GM19468 (cell line): ENCODE measurements around the gene AJAP1.
"Not testable (repeated sequence)": the region's sequence is repeated elsewhere in the genome, so short reads cannot be mapped to it uniquely, and the experiment has no call there.

Experiments
- ATAC-seq: cut with Tn5 transposase; IDR thresholded peaks from one replicate; pipeline ENCODE4 v1.9.1; 2021; ENCODE audit warnings: mild to moderate bottlenecking, moderate library complexity, moderate number of reproducible peaks; ENCODE audit not compliant: unreplicated experiment; ENCODE audit errors: extremely low read depth

Gene AJAP1

GRCh38 chr1:4653796-4654725 lies at the start of gene AJAP1:
AJAP1 (plus strand) TSS chr1:4654609; CDS start chr1:4655426, 817 bp downstream.
- no peak for ATAC-seq

- no peak for ATAC-seq
Measured at GRCh38 chr1:4605158-4605557, 49.3 kb upstream of the AJAP1 start.

GRCh38 chr1:4611563-4612341 lies 42.7 kb upstream of the AJAP1 start:
- no peak for ATAC-seq

GRCh38 chr1:4612991-4613390 lies 41.4 kb upstream of the AJAP1 start:
- ATAC-seq = no peak

DNA sequence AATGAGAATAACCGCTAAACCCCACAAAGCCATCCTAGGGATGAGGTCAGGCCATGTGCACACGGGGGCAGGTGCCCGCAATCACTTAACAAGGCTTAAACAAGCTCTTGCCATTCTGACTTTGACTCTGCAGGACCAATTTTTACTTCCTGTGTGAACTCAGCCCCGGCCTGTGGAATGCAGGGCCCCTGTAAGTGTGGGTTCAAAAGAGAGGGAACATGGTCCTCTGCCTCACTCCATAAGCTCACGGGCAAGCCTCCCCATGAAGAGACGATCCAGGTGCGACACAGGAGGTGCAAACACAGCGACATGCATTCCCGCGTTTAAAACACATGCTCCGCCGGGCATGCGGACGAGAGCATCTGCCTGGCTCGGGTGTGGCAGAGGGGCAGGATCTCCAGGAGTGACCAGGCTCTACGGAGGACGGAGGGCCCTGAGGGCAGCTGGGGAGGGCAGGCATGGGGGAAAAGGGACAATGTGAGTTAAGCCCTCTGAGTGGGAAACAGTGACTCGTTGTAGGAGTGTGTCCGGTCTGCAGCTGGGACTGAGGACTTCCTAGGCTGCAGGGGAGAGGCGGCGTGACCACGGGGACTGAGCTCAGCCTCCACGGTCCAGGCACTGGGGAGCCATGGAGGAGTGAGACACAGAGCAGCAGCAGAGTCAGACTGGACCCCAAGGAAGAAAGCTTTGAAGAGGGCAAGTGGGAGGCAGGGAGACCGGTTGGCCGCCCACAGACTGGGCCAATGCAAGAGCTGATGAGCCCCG lies 40.6 kb upstream of the AJAP1 start:
- ATAC-seq = no peak

GRCh38 chr1:4614371-4615137 lies 39.9 kb upstream of the AJAP1 start:
- no peak for ATAC-seq

DNA sequence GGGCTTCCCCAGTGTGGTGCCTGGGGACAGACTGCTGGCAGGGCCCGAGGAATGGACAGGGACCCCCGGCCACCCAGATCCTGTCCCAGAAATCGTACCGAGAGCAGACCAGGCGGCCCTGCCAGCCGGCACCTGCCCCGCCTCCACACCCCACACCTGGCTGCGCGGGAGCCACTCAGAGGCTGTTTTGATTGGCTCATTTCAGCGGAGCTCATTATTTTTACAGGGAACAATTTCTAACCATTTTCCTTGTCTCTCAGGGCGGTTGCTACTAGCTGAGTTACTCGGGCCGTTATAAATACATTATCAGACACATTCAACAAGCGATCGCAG lies 39.3 kb upstream of the AJAP1 start:
- ATAC-seq = no peak

- no peak for ATAC-seq
Measured at GRCh38 chr1:4615501-4615900, 38.9 kb upstream of the AJAP1 start.

GRCh38 chr1:4616831-4617465 lies 37.5 kb upstream of the AJAP1 start:
- ATAC-seq = no peak

- no peak for ATAC-seq
Measured at GRCh38 chr1:4617506-4617905, 36.9 kb upstream of the AJAP1 start.

GRCh38 chr1:4618827-4619226 lies 35.6 kb upstream of the AJAP1 start:
- ATAC-seq = not testable (repeated sequence)

DNA sequence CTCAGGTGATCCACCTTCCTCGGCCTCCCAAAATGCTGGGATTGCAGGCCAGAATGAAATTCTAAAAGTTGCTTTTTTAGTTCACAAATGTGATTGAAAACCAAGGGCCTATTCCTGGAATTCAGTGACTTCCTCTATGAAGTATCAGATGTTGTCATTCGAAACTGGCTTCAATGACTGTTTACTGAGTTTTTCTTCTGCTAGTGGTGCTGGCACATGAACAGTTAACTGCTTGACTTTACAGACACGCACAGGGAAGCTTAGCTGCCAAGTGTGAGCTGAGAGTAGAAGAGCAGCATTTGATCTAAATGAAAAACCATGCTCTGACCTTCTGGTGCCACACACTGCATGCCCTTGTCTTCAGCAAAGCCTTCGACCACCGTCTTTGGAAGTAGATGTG lies 32.8 kb upstream of the AJAP1 start:
- ATAC-seq = no peak

- ATAC-seq = no peak
Measured at GRCh38 chr1:4622821-4623220, 31.6 kb upstream of the AJAP1 start.

GRCh38 chr1:4624141-4624715 lies 30.2 kb upstream of the AJAP1 start:
- ATAC-seq = no peak

DNA sequence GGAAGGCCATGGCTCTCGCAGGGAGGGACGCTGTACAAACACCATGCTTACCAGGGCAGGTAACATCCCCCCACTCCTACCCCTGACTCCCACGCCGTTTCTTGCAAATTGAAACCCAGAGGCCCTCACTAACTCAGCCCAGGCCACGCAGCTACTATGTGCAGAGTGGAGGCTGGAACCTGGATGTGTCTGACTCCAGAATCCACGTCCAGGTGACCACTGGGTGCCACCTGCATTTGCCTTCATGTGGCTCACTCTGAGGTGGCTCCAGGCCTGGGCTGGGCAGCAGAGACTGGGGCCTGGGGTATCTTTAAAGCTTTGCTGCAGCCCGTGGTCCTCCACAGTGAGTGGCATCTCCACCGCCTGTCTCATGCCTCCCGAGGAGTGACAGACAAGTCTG lies 29.6 kb upstream of the AJAP1 start:
- no peak for ATAC-seq

DNA sequence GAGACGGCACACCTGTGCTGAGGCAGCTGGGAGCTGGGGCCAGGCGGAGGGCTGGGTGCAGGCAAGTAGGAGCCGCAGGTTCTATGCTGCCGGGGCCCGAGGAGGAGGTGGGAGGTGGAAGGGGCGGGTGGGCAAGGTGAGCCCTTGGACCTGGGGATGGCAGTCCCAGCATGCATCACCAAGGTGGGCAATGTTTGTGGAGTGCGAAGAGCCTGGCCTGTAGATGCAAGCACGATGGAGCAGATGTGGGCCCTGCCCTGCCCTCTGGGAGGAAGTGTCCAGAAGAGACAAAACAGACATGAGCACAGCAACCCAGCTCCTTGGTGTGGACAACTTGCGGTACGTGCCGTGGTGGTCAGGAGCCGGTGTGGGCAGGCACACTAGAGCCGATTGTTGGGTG lies 28.3 kb upstream of the AJAP1 start:
- no peak for ATAC-seq

- no peak for ATAC-seq
Measured at GRCh38 chr1:4626560-4627319, 27.7 kb upstream of the AJAP1 start.

- ATAC-seq = no peak
Measured at GRCh38 chr1:4627353-4627752, 27.1 kb upstream of the AJAP1 start.
